Measurements from ENCODE around the gene CD19. TPM values are rescaled to one million over a fixed set of nuclear protein-coding genes. Genes with fewer than 3 reads are reported as not detected.
"Not testable (repeated sequence)": the region's sequence is repeated elsewhere in the genome, so short reads cannot be mapped to it uniquely, and the experiment has no call there.

The CD19 gene
- total RNA-seq, 1 donor from 2014 or later: not detected

- DNase-seq: peak; percentile 97
- intact Hi-C loops (cut with micrococcal nuclease): loop anchor here (1.0 kb wide), 2 partner anchors 11 to 14 kb away; partner anchors contain the start of genes NFATC2IP and RABEP2
- Mint-ChIP-seq H3K36me3 (ENCODE audit: low read depth) (peaks cover 2% of the 10 kb centered on the region), H3K27me3 (peaks cover 2% of the 10 kb centered on the region), H3K4me1 (peaks cover 19% of the 10 kb centered on the region), H3K9me3 (no peaks in the 10 kb centered on the region), H3K4me3 (peak overlapping the region; percentile 78), H3K27ac (peak overlapping the region; percentile 77)
These were observed 4.4 kb downstream of the CD19 start for GRCh38 chr16:28935924-28936783.

DNA sequence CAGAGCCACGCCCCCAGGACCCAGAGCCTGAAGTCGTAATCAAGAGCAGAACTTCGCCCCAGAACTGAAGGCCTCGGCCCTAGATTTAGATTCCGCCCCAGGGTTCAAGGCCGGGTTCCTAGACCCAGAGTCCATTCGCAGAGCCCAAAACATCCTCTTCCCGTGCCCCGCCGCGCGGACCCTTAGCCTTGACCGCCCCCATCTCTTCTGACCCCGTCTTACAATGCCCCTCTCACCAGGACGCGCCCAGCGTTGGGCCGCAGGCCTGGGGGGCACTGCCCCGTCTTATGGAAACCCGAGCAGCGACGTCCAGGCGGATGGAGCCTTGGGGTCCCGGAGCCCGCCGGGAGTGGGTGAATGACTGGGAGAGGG is 5.0 kb downstream of the CD19 start:
- Mint-ChIP-seq H3K27me3 (peaks cover 2% of the 10 kb centered on the region), H3K4me1 (peaks cover 19% of the 10 kb centered on the region), H3K27ac (peak overlapping the region; percentile 77), H3K36me3 (ENCODE audit: low read depth) (peaks cover 2% of the 10 kb centered on the region), H3K9me3 (no peaks in the 10 kb centered on the region), H3K4me3 (peak overlapping the region; percentile 78)
- intact Hi-C loops (cut with micrococcal nuclease): loop anchor here (1.0 kb wide), 2 partner anchors 11 to 14 kb away; partner anchors contain the start of genes NFATC2IP and RABEP2
- DNase-seq: no peak

DNA sequence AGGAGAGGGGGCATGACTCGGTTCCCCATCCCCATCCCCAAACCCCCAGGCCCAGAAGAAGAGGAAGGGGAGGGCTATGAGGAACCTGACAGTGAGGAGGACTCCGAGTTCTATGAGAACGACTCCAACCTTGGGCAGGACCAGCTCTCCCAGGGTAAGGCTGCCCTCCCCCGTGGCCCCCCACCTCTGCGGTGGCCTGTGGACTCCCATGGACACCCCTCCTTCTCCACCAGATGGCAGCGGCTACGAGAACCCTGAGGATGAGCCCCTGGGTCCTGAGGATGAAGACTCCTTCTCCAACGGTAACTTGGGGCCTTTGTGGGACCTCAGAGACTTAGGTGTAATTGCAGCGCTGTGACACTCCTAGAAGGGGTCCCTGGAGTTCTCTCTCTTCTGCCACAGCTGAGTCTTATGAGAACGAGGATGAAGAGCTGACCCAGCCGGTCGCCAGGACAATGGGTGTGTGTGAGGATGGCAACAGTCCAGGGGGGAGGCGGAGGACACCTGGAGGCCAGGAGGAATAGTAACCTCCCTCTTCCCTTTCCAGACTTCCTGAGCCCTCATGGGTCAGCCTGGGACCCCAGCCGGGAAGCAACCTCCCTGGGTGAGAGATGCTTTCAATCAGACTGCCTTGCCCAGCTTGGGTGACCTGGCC is 5.6 kb downstream of the CD19 start:
- H3K36me3 Mint-ChIP-seq (ENCODE audit: low read depth): peaks cover 2% of the 10 kb centered on the region
- no peak overlapping the region for H3K27ac Mint-ChIP-seq
- H3K4me3 Mint-ChIP-seq: no peak overlapping the region
- H3K27me3 Mint-ChIP-seq: peaks cover 2% of the 10 kb centered on the region
- H3K9me3 Mint-ChIP-seq: no peaks in the 10 kb centered on the region
- intact Hi-C loops (cut with micrococcal nuclease): no loop called here
- peaks cover 19% of the 10 kb centered on the region for H3K4me1 Mint-ChIP-seq
- no peak for DNase-seq

DNA sequence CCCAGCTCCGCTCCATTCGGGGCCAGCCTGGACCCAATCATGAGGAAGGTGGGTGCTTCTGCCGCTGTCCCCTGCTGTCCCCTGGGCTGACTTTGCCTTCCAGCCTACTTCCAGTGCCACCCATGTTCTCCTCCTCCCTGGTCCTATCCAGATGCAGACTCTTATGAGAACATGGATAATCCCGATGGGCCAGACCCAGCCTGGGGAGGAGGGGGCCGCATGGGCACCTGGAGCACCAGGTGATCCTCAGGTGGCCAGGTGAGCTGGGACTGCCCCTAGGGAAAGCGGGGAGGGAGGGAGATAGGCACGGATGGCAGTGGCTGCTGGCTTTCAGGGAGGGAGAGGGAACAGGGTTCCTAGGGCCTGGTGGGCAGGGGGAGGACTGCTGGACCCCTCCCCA is 7.0 kb downstream of the CD19 start:
- no peak for DNase-seq
- Mint-ChIP-seq H3K27me3 (peaks cover 2% of the 10 kb centered on the region), H3K9me3 (no peaks in the 10 kb centered on the region), H3K4me3 (no peak overlapping the region), H3K36me3 (ENCODE audit: low read depth) (peaks cover 2% of the 10 kb centered on the region), H3K4me1 (peaks cover 20% of the 10 kb centered on the region), H3K27ac (no peak overlapping the region)
- intact Hi-C loops (cut with micrococcal nuclease): no loop called here

- H3K9me3 Mint-ChIP-seq; intact Hi-C loops (cut with micrococcal nuclease); DNase-seq; H3K27me3 Mint-ChIP-seq; H3K36me3 Mint-ChIP-seq (ENCODE audit: low read depth); H3K4me3 Mint-ChIP-seq; H3K27ac Mint-ChIP-seq: not testable (repeated sequence)
- peaks cover 23% of the 10 kb centered on the region for H3K4me1 Mint-ChIP-seq
These were observed 8.1 kb downstream of the CD19 start for GRCh38 chr16:28939825-28940224.

DNA sequence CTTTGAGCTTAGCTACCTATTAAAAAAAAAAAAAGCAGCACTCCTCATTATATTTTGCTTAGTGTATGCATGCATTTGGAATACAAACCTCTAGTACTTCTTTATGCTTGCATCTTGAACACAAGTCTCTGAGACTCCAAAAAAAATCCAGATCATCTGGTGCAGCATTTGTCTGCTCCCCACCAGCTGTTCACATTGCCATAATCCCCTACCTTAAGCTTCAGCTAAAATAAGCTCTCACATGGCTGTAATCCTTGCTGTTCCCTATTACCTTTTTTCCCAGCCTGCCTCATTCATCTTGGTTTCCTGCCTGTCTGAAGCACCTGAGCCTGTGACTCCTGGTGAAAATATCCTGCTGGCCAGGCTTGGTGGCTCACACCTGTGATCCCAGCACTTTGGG is 11.5 kb downstream of the CD19 start:
- intact Hi-C loops (cut with micrococcal nuclease): no loop called here
- no peak overlapping the region for H3K27ac Mint-ChIP-seq
- peaks cover 15% of the 10 kb centered on the region for H3K4me1 Mint-ChIP-seq
- H3K9me3 Mint-ChIP-seq: no peaks in the 10 kb centered on the region
- no peak for DNase-seq
- no peaks in the 10 kb centered on the region for H3K36me3 Mint-ChIP-seq (ENCODE audit: low read depth)
- no peak overlapping the region for H3K4me3 Mint-ChIP-seq
- H3K27me3 Mint-ChIP-seq: peaks cover 2% of the 10 kb centered on the region

GRCh38 chr16:28946681-28947080 is 14.9 kb downstream of the CD19 start:
- intact Hi-C loops (cut with micrococcal nuclease): loop anchor here (5.0 kb wide), 1 partner anchor 394 kb away; the partner anchor contains the start of gene SGF29
- H3K4me1 Mint-ChIP-seq: peaks cover 24% of the 10 kb centered on the region
- H3K27me3 Mint-ChIP-seq: no peaks in the 10 kb centered on the region
- no peaks in the 10 kb centered on the region for H3K9me3 Mint-ChIP-seq
- peaks cover 4% of the 10 kb centered on the region for H3K36me3 Mint-ChIP-seq (ENCODE audit: low read depth)
- DNase-seq: no peak
- no peak overlapping the region for H3K4me3 Mint-ChIP-seq
- H3K27ac Mint-ChIP-seq: no peak overlapping the region

- no peaks in the 10 kb centered on the region for H3K9me3 Mint-ChIP-seq
- peaks cover 27% of the 10 kb centered on the region for H3K4me1 Mint-ChIP-seq
- H3K36me3 Mint-ChIP-seq (ENCODE audit: low read depth): peaks cover 32% of the 10 kb centered on the region
- no peaks in the 10 kb centered on the region for H3K27me3 Mint-ChIP-seq
- peak within 1 kb of the TSS; percentile 94 for H3K27ac Mint-ChIP-seq
- intact Hi-C loops (cut with micrococcal nuclease): loop anchor here (1.0 kb wide), 5 partner anchors 15 to 129 kb away; partner anchors contain the start of genes ATXN2L, RABEP2 and TUFM
- H3K4me3 Mint-ChIP-seq: peak within 1 kb of the TSS; percentile 93
- DNase-seq: peak; percentile 100
These were observed 19.1 kb downstream of the CD19 start, which contains the start of gene NFATC2IP for GRCh38 chr16:28950648-28951409. TSS of gene NFATC2IP (plus strand) at chr16:28950937. CDS start at chr16:28951012, 75 bp downstream.

DNA sequence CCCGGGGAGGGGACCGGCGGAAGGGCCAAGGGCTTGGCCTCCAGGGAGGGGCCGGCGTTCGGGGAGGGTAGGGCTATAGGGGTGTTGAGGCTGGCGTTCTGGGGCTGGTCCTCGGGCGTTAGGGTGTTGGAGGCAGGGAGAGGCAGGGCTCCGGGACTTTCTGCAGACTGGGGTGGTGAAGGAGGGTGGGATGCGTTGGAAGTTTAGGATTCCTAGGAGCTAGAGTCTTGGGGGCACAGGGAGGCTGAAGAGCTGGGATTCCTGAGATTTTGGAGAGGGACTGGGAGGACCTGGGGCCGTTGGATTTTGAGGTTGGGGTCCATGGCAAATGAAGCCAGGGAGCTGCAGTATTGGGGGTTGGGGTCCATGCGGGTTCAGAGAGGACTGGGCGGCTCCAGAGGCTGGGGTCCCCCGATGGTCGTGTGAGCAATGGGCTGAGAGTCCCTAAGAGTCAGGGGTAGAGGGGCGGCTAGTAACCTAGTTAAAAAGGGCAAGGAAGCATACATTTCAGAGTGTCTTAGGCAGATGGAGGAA is 19.7 kb downstream of the CD19 start:
- peak overlapping the region; percentile 93 for H3K4me3 Mint-ChIP-seq
- intact Hi-C loops (cut with micrococcal nuclease): no loop called here
- H3K27me3 Mint-ChIP-seq: no peaks in the 10 kb centered on the region
- peak; percentile 64 for DNase-seq
- H3K4me1 Mint-ChIP-seq: peaks cover 25% of the 10 kb centered on the region
- no peaks in the 10 kb centered on the region for H3K9me3 Mint-ChIP-seq
- peak overlapping the region; percentile 94 for H3K27ac Mint-ChIP-seq
- peaks cover 35% of the 10 kb centered on the region for H3K36me3 Mint-ChIP-seq (ENCODE audit: low read depth)

DNA sequence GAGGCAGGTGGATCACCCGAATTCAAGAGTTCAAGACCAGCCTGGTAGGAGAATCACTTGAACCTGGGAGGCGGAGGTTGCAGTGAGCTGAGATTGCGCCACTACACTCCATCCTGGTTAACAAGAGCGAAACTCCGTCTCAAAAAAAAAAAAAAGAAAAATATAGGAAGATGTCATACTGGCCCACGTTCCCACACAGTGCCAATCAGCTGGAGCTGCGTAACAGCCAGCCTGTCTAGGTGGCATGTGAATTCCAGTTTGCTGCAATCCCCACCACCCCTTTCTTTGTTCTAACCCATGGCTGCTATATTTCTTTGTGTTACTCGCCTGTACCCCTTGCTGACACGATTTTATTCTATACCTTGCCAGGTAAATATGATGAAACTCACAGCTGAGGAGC is 26.4 kb downstream of the CD19 start:
- Mint-ChIP-seq H3K4me3 (no peak overlapping the region), H3K27ac (no peak overlapping the region)

DNA sequence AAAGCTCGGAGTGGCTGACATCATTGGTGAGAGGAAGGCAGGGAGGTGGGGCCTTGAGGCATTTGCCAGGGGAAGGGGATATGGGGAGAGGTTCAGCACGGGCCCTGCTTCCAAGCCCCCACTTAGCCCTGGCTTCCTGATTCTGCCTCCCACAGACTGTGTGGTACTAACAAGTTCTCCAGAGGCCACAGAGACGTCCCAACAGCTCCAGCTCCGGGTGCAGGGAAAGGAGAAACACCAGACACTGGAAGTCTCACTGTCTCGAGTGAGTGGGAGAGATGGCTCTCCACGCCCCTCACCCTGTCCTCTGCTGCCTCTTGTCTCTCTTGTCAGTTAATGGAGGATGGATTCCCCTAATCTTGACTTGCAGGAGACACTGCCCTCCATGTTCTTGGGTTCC is 27.1 kb downstream of the CD19 start:
- Mint-ChIP-seq H3K9me3 (no peaks in the 10 kb centered on the region), H3K27me3 (no peaks in the 10 kb centered on the region), H3K27ac (no peak overlapping the region), H3K36me3 (ENCODE audit: low read depth) (peaks cover 61% of the 10 kb centered on the region), H3K4me3 (no peak overlapping the region), H3K4me1 (peaks cover 5% of the 10 kb centered on the region)
- intact Hi-C loops (cut with micrococcal nuclease): no loop called here
- no peak for DNase-seq

More for the DNA sequence above, 26.4 kb downstream of the CD19 start:
- peaks cover 8% of the 10 kb centered on the region for H3K4me1 Mint-ChIP-seq
- intact Hi-C loops (cut with micrococcal nuclease): no loop called here
- DNase-seq: no peak
- peaks cover 60% of the 10 kb centered on the region for H3K36me3 Mint-ChIP-seq (ENCODE audit: low read depth)
- H3K9me3 Mint-ChIP-seq: no peaks in the 10 kb centered on the region
- H3K27me3 Mint-ChIP-seq: no peaks in the 10 kb centered on the region

- Mint-ChIP-seq H3K4me3 (no peak overlapping the region), H3K36me3 (ENCODE audit: low read depth) (peaks cover 53% of the 10 kb centered on the region), H3K9me3 (no peaks in the 10 kb centered on the region), H3K4me1 (peaks cover 2% of the 10 kb centered on the region), H3K27me3 (no peaks in the 10 kb centered on the region), H3K27ac (no peak overlapping the region)
- intact Hi-C loops (cut with micrococcal nuclease): no loop called here
- no peak for DNase-seq
These were observed 32.3 kb downstream of the CD19 start for GRCh38 chr16:28964072-28964471.

- Mint-ChIP-seq H3K27ac (no peak overlapping the region), H3K36me3 (ENCODE audit: low read depth) (peaks cover 51% of the 10 kb centered on the region), H3K27me3 (no peaks in the 10 kb centered on the region), H3K4me1 (peaks cover 2% of the 10 kb centered on the region), H3K4me3 (no peak overlapping the region), H3K9me3 (no peaks in the 10 kb centered on the region)
- intact Hi-C loops (cut with micrococcal nuclease): no loop called here
- no peak for DNase-seq
These were observed 32.7 kb downstream of the CD19 start for GRCh38 chr16:28964496-28964895.
